GM19468 (cell line): ENCODE data around the gene DOCK1.

Experiments
- ATAC-seq: cut with Tn5 transposase; IDR thresholded peaks from one replicate; pipeline ENCODE4 v1.9.1; 2021; ENCODE audit warnings: mild to moderate bottlenecking, moderate library complexity, moderate number of reproducible peaks; ENCODE audit not compliant: unreplicated experiment; ENCODE audit errors: extremely low read depth

DOCK1 gene

DNA sequence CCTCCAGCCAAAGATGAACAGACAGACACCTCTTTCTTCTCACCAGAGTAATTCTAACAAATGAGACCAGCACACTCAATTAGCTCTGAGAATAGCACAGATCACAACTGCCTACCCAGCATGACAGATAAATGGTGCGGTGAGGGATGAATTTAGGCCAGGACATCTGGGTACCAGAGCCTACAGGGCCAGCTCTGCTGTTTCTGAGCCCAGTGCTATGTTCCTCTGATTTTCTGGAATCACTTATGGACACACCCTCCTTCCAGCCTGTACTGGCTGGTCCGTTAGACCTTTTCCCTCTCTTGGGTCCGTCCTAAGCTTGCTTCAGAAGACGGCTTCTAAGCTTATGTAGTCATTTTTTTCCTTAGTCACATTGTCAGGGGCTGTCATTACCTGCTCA lies 217.6 kb downstream of the DOCK1 start:
- no peak for ATAC-seq

DNA sequence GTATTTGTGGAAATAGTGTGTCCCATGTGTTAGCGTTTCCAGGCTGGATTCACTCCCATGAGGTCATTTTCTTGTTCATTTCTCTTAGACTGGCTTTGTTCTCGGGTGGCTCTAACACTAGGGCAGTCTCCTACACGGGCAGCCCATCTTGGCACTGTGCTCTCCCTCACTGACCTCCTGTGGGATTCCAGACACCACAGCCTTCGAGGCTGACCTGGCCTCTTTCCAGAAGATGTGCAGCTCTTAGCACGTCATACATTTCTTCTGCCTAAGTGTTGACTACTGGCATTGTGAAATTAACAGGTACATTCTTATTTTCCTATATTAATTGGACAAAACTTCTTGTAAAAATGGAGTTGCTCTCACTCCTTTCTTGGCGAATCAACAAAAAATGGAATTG lies 218.4 kb downstream of the DOCK1 start:
- no peak for ATAC-seq

DNA sequence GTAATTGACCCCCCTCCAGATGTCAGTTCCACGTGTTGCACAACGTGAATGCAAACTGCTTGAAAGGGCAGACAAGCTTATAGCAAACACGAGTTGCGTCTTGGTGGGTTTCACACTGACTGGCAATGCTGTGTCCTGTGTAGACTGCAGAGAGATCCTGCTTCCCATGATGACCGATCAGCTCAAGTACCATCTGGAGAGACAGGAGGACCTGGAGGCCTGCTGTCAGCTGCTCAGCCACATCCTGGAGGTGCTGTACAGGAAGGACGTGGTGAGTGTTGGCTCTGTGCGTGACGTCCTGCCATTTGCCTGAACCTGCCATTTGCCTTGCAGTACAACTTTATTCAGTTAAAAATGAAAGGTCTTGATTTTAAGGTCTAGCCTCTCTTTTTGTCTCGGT lies 220.1 kb downstream of the DOCK1 start:
- ATAC-seq, result no peak

GRCh38 chr10:127127822-127128221 lies 222.6 kb downstream of the DOCK1 start:
- no peak for ATAC-seq

DNA sequence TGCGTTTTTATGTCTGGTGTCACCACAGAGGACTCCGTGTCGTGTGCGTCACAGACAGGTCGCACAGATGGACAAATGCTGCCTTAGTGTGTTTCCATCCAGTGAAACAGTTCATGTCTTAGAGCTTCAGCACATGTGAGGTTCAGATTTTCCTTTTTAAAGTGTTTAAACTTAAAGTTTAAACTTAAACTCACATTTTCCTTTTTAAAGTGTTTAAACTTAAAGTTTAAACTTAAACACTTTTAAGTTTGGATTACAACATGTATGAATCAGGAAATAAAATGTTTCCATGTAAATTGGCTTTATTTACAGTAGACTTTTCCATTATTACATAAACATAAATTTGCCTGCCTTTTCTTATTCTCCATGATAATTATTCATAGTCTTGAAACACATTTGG lies 223.9 kb downstream of the DOCK1 start:
- no peak for ATAC-seq

DNA sequence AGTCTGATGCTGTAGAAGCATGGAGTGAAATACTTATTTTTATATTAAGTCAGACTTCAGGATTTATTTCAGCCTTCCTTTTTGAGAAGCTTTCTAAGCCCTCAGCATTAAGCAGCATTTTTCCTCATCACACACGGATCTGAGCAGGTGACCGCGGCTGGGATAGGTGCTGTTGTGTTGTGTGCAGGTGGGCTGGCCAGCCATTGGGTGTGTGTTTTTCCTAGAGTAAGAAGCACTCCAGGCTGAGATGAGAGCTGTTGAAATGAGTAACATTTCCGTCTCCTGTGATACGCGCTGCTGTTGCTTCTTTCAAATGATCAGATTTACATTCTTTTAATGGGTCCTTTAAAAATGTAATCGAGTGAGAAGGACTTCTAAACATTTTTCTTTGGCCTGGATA lies 227.2 kb downstream of the DOCK1 start:
- no peak for ATAC-seq

- ATAC-seq, result no peak
These were observed 228.0 kb downstream of the DOCK1 start for GRCh38 chr10:127133225-127133624.

DNA sequence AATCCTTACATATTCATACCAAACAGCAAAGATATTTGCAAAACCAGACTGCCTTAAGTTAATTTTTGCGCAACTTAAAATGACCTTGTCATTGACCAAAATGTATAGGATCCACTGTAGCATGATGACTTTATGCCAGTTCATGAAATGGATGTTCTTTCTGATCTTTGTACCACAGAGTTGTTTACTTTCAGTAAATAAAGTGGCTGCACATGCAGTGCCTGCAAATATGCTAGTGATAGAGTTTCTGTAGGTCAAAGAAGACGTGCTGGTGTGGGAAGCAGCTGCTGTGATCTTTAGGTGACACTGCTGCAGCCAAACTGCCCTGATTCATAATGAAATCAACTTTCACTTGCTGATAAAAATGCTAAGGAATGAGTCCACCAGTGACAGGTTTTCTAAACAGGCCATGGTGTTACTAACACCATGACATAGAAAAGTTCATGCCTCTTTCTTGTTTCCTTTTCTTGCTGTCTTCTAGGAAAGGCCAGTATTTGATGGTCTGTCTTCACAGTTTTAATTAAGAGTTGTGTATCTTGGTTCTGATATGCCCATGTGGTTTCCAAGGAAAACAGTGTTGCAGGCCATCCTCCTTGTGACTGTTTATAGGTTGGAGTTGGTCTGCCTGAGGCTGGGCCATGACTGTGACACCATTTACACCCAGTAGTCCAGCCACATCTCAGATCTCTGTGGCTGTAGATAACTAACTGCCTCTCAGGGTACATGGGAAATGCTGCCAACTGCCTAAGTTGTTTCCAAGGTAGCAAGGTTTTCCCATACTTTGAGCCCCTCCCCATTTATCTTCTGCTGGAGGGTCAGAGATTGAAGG lies 228.7 kb downstream of the DOCK1 start:
- no peak for ATAC-seq

GRCh38 chr10:127135844-127136577 lies 230.8 kb downstream of the DOCK1 start:
- no peak for ATAC-seq

GRCh38 chr10:127137391-127137790 lies 232.2 kb downstream of the DOCK1 start:
- ATAC-seq, result no peak

GRCh38 chr10:127142136-127142535 lies 236.9 kb downstream of the DOCK1 start:
- ATAC-seq, result no peak

DNA sequence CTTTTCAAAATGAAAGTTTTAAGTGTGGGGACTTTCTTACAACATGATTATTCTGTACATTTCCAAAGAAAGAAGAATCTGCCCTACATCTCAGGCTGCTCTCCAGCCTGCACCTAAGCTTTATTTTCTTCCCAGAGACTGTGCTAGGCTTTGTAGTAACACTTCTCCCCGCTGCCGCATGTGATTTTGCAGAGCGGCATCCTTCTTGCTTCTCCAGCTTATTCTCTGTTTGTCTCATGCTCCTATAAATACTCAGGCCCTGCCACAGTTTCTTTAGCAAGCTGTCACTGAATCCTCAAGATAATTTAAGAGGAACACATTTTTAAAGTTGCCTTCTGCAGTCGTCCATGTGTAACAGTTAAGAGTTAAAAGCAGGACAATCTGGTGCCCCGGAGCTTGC lies 237.6 kb downstream of the DOCK1 start:
- no peak for ATAC-seq

DNA sequence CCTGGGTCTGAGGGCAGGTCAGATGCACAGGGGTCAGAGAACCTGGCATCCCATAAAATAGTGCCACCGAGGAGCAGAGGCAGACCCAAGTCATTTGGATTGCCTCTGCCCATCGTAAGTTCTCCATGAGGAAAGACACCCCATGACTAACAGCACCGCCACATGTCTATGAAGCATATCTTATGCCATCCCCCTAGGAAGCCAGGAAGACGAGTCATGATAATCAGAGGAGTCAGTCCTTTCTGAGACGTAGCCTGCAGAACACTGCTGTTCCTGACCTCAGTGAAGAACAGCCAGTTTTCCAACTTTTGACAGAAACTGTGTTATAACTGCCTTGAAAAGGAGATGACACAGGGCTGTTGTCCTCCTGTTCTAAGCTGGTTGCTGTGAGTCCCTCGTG lies 239.9 kb downstream of the DOCK1 start:
- no peak for ATAC-seq

- no peak for ATAC-seq
These were observed 241.4 kb downstream of the DOCK1 start for GRCh38 chr10:127146661-127147060.

DNA sequence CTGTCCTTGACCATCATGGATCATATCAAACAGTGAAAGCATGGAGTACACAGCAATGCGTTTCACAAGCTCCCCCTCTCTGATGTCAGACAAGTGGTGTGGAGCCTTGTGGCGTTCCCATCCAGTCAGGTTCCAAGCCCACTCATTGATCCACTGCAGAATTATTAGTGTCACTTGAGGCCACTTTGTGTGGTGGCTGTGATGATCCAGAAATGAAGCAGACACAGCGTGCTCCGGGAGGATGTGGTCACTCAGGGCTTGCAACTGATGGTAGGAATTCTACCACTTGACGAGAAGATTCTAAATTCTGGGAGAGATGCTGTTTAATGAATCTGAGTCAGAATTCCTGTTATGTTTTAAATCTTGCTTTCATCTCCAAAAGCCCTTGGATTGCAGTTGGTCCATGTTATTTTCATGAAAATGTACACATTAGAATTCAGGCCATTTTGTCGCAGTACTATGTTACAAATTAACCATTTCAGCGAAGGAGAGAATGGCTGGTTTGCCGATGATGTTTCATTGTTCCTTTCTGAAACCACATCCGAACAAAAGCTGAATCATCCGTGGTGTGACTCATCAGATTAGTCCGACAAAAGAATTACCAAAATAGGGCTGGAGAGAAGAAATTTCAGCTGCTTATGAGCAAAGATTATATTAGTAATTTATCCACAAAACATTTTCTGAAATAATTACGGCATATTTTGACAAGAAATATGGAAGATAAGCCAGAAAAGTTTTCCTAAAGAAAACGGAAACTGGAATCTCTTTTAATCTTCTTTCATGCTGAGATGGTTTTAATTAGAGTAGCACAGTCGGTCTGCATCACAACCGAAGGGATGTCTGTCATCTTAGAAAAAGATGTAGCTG lies 243.1 kb downstream of the DOCK1 start:
- ATAC-seq, result no peak

DNA sequence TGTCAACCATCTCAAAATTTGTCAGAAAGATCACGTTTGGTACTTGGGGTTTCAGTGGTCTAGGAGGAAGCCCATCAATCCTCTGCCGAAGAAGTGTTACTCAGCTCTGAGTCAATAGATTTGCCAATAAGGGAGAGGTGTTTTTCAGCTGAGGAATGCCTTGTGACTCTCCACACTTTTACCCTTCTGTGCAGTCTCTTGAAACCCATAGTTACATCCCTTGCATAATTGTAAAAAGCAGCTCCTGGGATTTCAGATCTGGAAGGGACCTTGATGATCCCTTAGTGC lies 243.6 kb downstream of the DOCK1 start:
- no peak for ATAC-seq

DNA sequence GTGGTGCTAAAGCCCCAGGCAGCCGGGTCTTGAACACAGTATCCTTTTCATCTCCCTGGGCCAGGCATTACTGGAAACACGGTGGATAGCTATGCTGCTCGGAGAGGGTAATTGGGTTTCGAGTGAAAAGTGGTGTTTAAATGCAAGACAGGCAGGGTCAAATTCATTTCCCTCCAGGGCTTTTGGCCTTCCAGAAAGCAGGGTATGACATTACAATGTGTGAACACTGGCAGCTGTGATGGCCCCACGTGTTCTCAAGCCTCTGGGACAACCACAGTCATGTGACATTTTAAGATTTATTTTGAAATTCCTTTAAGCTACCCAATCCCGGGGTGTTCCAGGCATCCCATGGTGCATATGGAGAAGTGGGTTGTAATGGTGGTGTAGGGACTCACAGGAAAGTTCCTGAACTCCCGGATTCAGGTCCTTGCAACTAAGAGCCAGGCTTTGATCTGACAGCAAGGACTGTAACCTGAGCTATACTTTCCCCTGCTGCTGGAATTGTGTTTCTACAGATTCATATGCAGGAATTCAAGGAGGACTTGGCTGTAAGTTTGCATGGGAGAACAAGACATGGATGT lies 244.4 kb downstream of the DOCK1 start:
- ATAC-seq, result no peak

DNA sequence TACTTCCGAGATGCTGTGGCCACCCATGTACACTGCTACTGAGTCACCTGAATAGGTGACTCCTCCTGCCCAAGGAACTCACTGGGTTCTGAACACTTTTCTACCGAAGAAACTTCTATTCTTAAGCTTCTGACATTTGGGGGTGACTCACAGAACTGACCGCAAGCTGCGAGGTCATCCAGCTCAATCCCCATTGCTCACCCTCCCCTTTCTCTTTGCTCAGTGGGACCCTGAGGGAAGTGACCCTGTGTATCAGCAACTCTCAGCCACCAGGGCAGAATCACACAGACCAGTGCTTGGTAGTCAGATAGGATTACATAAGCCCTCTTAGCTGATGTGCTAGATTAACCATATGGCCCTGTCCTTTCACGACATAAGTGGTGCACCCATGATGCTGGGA lies 244.9 kb downstream of the DOCK1 start:
- no peak for ATAC-seq

DNA sequence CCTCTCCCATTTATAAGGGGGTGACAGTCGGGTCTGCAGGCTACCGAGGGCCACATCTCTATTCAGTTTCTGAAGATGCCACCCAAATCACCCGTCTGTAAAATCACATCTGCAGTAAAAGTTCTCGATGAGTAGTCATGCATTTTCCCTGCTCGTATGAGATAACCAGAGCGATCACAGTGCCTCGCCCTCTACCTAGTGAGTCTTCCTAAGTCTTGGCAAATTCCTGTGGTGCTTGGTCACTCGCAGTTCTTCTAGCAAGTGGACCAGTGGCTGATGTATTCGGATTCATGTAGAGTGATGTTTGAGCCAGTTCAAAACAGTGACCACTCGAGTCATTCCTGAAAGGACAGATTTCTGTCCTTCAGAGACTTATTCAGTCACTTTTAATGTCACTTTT lies 246.3 kb downstream of the DOCK1 start:
- no peak for ATAC-seq

DNA sequence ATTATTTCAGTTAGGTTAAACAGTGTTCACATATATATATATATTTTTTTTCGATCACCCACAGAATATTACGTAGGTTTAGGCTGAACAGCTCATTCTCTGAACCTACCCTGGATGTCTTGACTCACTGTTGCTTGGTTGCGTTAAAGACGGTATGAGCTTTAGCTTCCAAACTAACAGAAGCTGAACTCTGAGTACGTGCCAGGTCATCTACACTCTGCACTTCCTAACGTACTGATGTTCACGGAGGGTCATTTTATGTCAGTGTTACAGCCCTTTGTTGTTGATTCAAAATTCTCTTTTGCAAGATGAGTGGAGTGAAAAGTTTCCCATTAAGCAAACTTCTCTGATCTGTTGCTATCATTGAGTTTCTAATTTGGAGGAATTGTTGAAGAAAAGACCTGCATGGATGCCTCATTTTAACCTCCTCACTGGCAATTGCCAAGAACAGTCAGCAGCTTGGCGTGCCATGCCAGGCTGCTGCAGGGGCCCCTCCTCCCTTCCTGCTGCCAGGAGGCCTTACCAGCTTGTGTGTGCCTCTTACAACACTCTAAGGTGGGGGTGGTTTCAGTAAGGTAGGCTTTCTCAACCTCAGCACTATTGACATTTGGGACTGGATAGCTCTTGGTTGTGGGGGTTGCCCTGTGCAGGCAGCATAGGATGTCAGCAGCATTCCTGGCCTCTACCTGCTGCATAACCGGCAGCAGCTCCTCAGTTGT lies 246.9 kb downstream of the DOCK1 start:
- ATAC-seq, result no peak
